Measurements from ENCODE around the gene CFAP20DC. TPM values are rescaled to one million over a fixed set of nuclear protein-coding genes. Genes with fewer than 3 reads are reported as not detected.

Gene CFAP20DC
- total RNA-seq, 1 experiment from 2014 or later, result 2.9 TPM

GRCh38 chr3:58899159-58899952 lies 150.5 kb downstream of the CFAP20DC start (continued):
- TF ChIP-seq REST (IDR thresholded peaks at IDR 0.05; ENCODE audit: low read depth), result no peak

- RAD21 ChIA-PET (ENCODE audit: low non-redundant PET in 1 of 2, low total read pairs in 2 of 2, uncharacterized antibody in 2 of 2, unreplicated experiment in 2 of 2), result no interaction called here
- CTCF ChIA-PET, result no interaction called here
Observed at GRCh38 chr3:58898513-58898912, 151.3 kb downstream of the CFAP20DC start.

More at GRCh38 chr3:58898513-58898912, 151.3 kb downstream of the CFAP20DC start:
- Histone ChIP-seq H2AFZ (ENCODE audit: low read depth, low read length, poor library complexity, severe bottlenecking) (no peak overlapping the region), H3K4me1 (ENCODE audit: control insufficient read depth in 1 of 2, insufficient read depth in 2 of 2, low read length in 2 of 2) (no peaks in the 10 kb centered on the region), H3K36me3 (ENCODE audit: control insufficient read depth in 1 of 2, insufficient read depth in 2 of 2, low read length in 2 of 2) (no peaks in the 10 kb centered on the region), H3K4me2 (ENCODE audit: low read length) (no peak overlapping the region), H3K9me3 (ENCODE audit: control insufficient read depth in 1 of 2, insufficient read depth in 1 of 2, low read depth in 1 of 2, low read length in 2 of 2) (no peaks in the 10 kb centered on the region), H3K9me2 (ENCODE audit: insufficient read depth) (no peaks in the 10 kb centered on the region), H4K20me1 (ENCODE audit: insufficient read depth) (no peaks in the 10 kb centered on the region), H3K27ac (ENCODE audit: low read depth, low read length) (no peak overlapping the region), H3K27me3 (ENCODE audit: insufficient read depth, low read length) (no peaks in the 10 kb centered on the region), H3K4me3 (replicated peaks in 1 of 2; ENCODE audit: low read depth in 1 of 2, low read length in 2 of 2) (no peak overlapping the region), H3K79me2 (ENCODE audit: insufficient read depth, low read length) (no peaks in the 10 kb centered on the region), H3K9ac (ENCODE audit: low read length) (no peak overlapping the region)
- BruUV-seq (replicated peaks), result no TSS peak
- DNase-seq (ENCODE audit: low read depth, low spot score), result no peak
- POLR2A ChIA-PET, result no interaction called here
- intact Hi-C loops (cut with micrococcal nuclease), result no loop called here
- no peak for ATAC-seq
- no peak for TF ChIP-seq EZH2 (IDR thresholded peaks at IDR 0.05)
- no peak for TF ChIP-seq SIN3A (IDR thresholded peaks at IDR 0.05; ENCODE audit: low read depth)
- no peak for TF ChIP-seq REST (IDR thresholded peaks at IDR 0.05; ENCODE audit: low read depth)
- TF ChIP-seq POLR2A (IDR thresholded peaks at IDR 0.05; ENCODE audit: borderline replicate concordance, extremely low read depth, insufficient read depth, insufficient read length), result no peak
- TF ChIP-seq ZNF274 (IDR thresholded peaks at IDR 0.05; ENCODE audit: low read depth, low read length), result no peak
- no peak for TF ChIP-seq ATF3 (IDR thresholded peaks at IDR 0.05)
- no peak for TF ChIP-seq YY1 (IDR thresholded peaks at IDR 0.05; ENCODE audit: extremely low read depth, insufficient replicate concordance, low read depth, low read length)
- TF ChIP-seq SP1 (IDR thresholded peaks at IDR 0.05; ENCODE audit: low read depth), result no peak

All from HCT116 (cell line).